ENCODE data around the gene SYNJ2.

SYNJ2 gene

GRCh38 chr6:158026901-158027589, 45.4 kb downstream of the SYNJ2 start:
- DNase-seq (ENCODE audit: low read depth in 2 of 2) = no peak

GRCh38 chr6:158027590-158028285, 46.1 kb downstream of the SYNJ2 start:
- no peak for DNase-seq (ENCODE audit: low read depth in 2 of 2)

- DNase-seq (ENCODE audit: low read depth in 2 of 2) = no peak
These were observed 46.8 kb downstream of the SYNJ2 start for GRCh38 chr6:158028421-158028820.

GRCh38 chr6:158028876-158029275, 47.2 kb downstream of the SYNJ2 start:
- DNase-seq (ENCODE audit: low read depth in 2 of 2) = no peak

- DNase-seq (ENCODE audit: low read depth in 2 of 2) = no peak
These were observed 48.1 kb downstream of the SYNJ2 start for GRCh38 chr6:158029668-158030230.

GRCh38 chr6:158030380-158031300, 49.0 kb downstream of the SYNJ2 start:
- DNase-seq (ENCODE audit: low read depth in 2 of 2) = no peak

- peak; percentile 51 to 63 for DNase-seq (ENCODE audit: low read depth in 2 of 2)
These were observed 50.0 kb downstream of the SYNJ2 start for GRCh38 chr6:158031381-158032353.

GRCh38 chr6:158032354-158032733, 50.7 kb downstream of the SYNJ2 start:
- DNase-seq (ENCODE audit: low read depth in 2 of 2) = no peak

- DNase-seq (ENCODE audit: low read depth in 2 of 2) = no peak
These were observed 51.6 kb downstream of the SYNJ2 start for GRCh38 chr6:158033077-158033750.

GRCh38 chr6:158033751-158034702, 52.4 kb downstream of the SYNJ2 start:
- no peak for DNase-seq (ENCODE audit: low read depth in 2 of 2)

- no peak for DNase-seq (ENCODE audit: low read depth in 2 of 2)
These were observed 54.6 kb downstream of the SYNJ2 start for GRCh38 chr6:158036261-158036660.

GRCh38 chr6:158037021-158037420, 55.4 kb downstream of the SYNJ2 start:
- DNase-seq (ENCODE audit: low read depth in 2 of 2) = no peak

- no peak for DNase-seq (ENCODE audit: low read depth in 2 of 2)
These were observed 56.1 kb downstream of the SYNJ2 start for GRCh38 chr6:158037771-158038170.

GRCh38 chr6:158038291-158039177, 56.9 kb downstream of the SYNJ2 start:
- DNase-seq (ENCODE audit: low read depth in 2 of 2) = no peak

GRCh38 chr6:158039178-158039557, 57.5 kb downstream of the SYNJ2 start:
- no peak for DNase-seq (ENCODE audit: low read depth in 2 of 2)

- DNase-seq (ENCODE audit: low read depth in 2 of 2) = no peak
These were observed 57.9 kb downstream of the SYNJ2 start for GRCh38 chr6:158039571-158040050.

GRCh38 chr6:158040051-158040803, 58.6 kb downstream of the SYNJ2 start:
- no peak for DNase-seq (ENCODE audit: low read depth in 2 of 2)
